Measurements from ENCODE around the gene IL1RL2. TPM values are rescaled to one million over a fixed set of nuclear protein-coding genes. Genes with fewer than 3 reads are reported as not detected.

The IL1RL2 gene
- total and polyA plus RNA-seq, 2 of the 4 experiments (the other 2 are of a cell fraction) = 0.09 to 0.36 TPM

DNA sequence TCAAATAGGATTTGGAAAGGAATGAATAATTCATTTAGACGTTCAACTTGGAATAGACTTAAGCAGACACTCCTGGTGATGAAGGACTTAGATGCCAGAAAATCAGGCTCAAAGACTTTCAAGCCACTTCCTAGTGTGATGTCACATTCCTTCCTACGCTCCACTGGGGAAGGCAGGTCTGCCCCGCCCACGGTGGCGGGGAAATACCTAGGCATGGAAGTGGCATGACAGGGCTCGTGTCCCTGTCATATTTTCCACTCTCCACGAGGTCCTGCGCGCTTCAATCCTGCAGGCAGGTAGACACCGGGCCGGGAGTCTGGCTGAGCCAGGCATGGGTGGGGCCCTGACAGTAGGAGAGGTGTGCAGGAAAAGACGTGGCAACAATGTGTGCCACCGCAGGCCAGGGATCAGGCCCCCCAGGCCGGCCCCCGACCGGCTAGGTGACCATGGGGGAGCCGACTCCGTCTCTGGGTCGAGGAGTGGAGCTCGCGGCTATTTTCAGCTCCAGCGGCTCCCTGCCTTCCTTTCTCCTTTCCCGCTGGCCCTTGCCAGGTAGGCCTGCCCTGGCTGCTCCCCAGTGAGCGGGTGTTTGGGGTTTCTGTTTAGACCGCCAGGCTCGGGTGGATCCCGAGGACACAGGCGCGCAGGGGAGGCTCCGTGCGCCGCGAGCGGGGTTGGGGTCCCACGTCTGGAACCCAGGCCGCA is at the start of gene IL1RL2 (continued):
- TF ChIP-seq RFX5 (IDR thresholded peaks at IDR 0.05; ENCODE audit: low read depth, low read length) (no peak), CHD1 (IDR thresholded peaks at IDR 0.05; ENCODE audit: low read depth, low read length) (no peak), POLR2A (IDR thresholded peaks at IDR 0.05; ENCODE audit: low read depth, low read length) (no peak), MXI1 (IDR thresholded peaks at IDR 0.05; ENCODE audit: borderline replicate concordance, low read depth, low read length) (no peak)

DNA sequence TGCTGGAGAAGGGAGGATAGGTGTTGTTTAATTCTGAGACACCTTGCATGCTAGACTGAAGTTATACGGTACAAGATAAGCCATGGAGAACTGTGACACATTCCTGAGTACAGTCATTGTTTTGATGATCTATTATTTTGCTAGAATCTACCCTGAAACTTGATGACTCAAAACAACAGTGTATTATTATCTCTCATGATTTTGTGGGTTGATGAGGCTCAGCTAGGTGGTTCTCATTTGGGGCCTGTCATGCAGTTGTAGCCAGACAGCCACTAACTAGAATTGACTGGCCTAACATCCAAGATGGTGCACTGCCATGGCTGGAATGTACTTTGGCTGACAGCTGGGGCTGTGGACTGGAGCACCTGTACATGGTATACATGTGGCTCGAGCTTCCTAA is 49.7 kb upstream of the IL1RL2 start:
- Histone ChIP-seq H3K4me1 (ENCODE audit: control insufficient read depth, insufficient read depth, low read length) (peaks cover 18% of the 10 kb centered on the region), H2AK9ac (replicated peaks; ENCODE audit: low read depth, low read length, poor library complexity) (no peak overlapping the region), H4K20me1 (ENCODE audit: insufficient read depth, low read length) (no peaks in the 10 kb centered on the region), H3K9me1 (ENCODE audit: insufficient read depth, low read length) (peaks cover 17% of the 10 kb centered on the region), H2AFZ (replicated peaks; ENCODE audit: low read length, poor library complexity) (no peak overlapping the region), H4K91ac (ENCODE audit: insufficient read depth, low read depth, low read length) (no peak overlapping the region), H3K18ac (ENCODE audit: low read depth, low read length) (no peak overlapping the region), H3K4ac (ENCODE audit: low read depth, low read length) (no peak overlapping the region), H3K23ac (ENCODE audit: low read depth, low read length) (no peak overlapping the region), H2BK15ac (ENCODE audit: low read depth, low read length) (no peak overlapping the region), H2BK5ac (ENCODE audit: low read depth, low read length, poor library complexity, severe bottlenecking) (no peak overlapping the region), H3K9ac (ENCODE audit: low read depth, low read length) (no peak overlapping the region), H3K4me3 (ENCODE audit: insufficient read depth, low read depth, low read length) (no peak overlapping the region), H4K5ac (ENCODE audit: low read depth, low read length) (no peak overlapping the region; the same call in 1 of the 2 replicates), H3K9me3 (ENCODE audit: control insufficient read depth, insufficient read depth, low read length) (no peaks in the 10 kb centered on the region), H2BK20ac (ENCODE audit: low read depth, low read length) (no peak overlapping the region), H3K27ac (ENCODE audit: insufficient read depth, low read length) (no peak overlapping the region), H3K36me3 (ENCODE audit: control insufficient read depth, insufficient read depth, low read length) (no peaks in the 10 kb centered on the region), H2BK120ac (ENCODE audit: low read depth, low read length) (no peak overlapping the region), H3K56ac (ENCODE audit: extremely low read depth, insufficient read depth, low read length) (no peak overlapping the region), H4K8ac (ENCODE audit: low read depth in 2 of 2, low read length in 2 of 2) (no peak overlapping the region), H2AK5ac (ENCODE audit: low read depth, low read length) (no peak overlapping the region), H3K27me3 (ENCODE audit: control insufficient read depth, insufficient read depth, low read length) (no peaks in the 10 kb centered on the region), H3K4me2 (ENCODE audit: low read depth, low read length) (no peak overlapping the region), H3K79me1 (ENCODE audit: low read depth in 1 of 2, low read length in 2 of 2) (peaks cover 0 to 17% of the 10 kb centered on the region in 2 experiments; a peak in 3 of 4 replicates), H3K14ac (replicated peaks; ENCODE audit: low read depth, low read length) (no peak overlapping the region)
- TF ChIP-seq, protein P1, sequence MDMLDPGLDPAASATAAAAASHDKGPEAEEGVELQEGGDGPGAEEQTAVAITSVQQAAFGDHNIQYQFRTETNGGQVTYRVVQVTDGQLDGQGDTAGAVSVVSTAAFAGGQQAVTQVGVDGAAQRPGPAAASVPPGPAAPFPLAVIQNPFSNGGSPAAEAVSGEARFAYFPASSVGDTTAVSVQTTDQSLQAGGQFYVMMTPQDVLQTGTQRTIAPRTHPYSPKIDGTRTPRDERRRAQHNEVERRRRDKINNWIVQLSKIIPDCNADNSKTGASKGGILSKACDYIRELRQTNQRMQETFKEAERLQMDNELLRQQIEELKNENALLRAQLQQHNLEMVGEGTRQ (IDR thresholded peaks at IDR 0.05; ENCODE audit: low read depth, low read length) = no peak
- TF ChIP-seq MAZ (IDR thresholded peaks at IDR 0.05; ENCODE audit: borderline replicate concordance, low read depth, low read length) = no peak
- no peak for TF ChIP-seq CEBPB (IDR thresholded peaks at IDR 0.05; ENCODE audit: low read depth, low read length)
- POLR2A ChIA-PET (ENCODE audit: unreplicated experiment) = no interaction called here
- ATAC-seq (ENCODE audit: low read depth) (no peak), DNase-seq (no peak)
- no TSS peak for BruUV-seq (replicated peaks)
- in situ Hi-C loops (cut with MboI; ENCODE audit: low sequenced_read_pairs) = no loop called here
- WGBS, 2 experiments (ENCODE audit: extremely low coverage in 2 of 2, insufficient read length in 1 of 2) = no CpG with 5 or more reads among the region's 2 CpGs
- intact Hi-C loops (cut with micrococcal nuclease) = no loop called here
- dilution Hi-C loops (cut with HindIII; ENCODE audit: low sequenced_read_pairs, unreplicated experiment) = no loop called here
- CTCF ChIA-PET = no interaction called here

Data from IMR-90 (cell line).